ENCODE measurements around the gene DNAH17. TPM values are rescaled to one million over a fixed set of nuclear protein-coding genes. Genes with fewer than 3 reads are reported as not detected.
"Not testable (repeated sequence)": the region's sequence is repeated elsewhere in the genome, so short reads cannot be mapped to it uniquely, and the experiment has no call there.

DNAH17 gene
- total and polyA plus RNA-seq, 8 donors, result 0.64 to 7.2 (median 3.6) TPM

DNA sequence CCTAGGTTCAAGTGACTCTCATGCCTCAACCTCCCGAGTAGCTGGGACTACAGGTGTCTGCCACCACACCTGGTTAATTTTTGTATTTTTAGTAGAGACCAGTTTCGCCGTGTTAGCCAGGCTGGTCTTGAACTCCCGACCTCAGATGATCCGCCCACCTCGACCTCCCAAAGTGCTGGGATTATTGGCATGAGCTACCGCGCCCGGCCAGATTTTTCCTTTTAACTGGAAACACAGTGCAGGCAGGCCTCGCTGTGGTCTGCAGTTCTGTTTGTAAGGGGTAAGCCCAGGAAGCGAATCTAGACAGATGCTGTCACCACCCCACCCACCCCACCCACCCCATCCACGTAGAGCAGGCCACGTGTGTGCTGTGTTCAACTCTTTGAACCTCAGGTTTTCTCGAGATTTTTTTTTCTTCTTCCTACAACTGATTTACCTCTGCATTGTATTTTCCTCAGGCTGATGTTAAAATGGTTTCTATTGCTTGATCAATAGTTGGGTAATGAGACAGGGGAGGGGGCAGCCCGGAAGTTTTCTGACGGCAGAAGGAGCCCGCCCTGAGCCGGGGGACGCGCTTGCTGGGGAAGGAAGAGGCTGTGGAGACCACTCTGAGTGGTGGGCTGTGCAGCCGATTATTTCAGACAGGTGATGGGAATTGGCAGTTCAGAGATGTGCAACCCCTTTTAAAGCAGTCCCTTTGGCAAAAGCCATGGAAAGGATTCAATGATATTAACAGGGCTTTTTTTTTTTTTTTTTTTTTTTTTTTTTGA is 72.9 kb downstream of the DNAH17 start:
- no peaks in the 10 kb centered on the region for H3K4me1 ChIP-seq
- no peaks in the 10 kb centered on the region for H3K27me3 ChIP-seq
- H3K9me3 ChIP-seq, result no peaks in the 10 kb centered on the region
- no peak overlapping the region for H3K4me3 ChIP-seq
- no peak overlapping the region for H3K27ac ChIP-seq
- ATAC-seq (no peak), DNase-seq (peak in 1 of 4 donors; percentile 53)
- intact Hi-C loops (cut with DNase I), result no loop called here
- TF ChIP-seq, protein P1, sequence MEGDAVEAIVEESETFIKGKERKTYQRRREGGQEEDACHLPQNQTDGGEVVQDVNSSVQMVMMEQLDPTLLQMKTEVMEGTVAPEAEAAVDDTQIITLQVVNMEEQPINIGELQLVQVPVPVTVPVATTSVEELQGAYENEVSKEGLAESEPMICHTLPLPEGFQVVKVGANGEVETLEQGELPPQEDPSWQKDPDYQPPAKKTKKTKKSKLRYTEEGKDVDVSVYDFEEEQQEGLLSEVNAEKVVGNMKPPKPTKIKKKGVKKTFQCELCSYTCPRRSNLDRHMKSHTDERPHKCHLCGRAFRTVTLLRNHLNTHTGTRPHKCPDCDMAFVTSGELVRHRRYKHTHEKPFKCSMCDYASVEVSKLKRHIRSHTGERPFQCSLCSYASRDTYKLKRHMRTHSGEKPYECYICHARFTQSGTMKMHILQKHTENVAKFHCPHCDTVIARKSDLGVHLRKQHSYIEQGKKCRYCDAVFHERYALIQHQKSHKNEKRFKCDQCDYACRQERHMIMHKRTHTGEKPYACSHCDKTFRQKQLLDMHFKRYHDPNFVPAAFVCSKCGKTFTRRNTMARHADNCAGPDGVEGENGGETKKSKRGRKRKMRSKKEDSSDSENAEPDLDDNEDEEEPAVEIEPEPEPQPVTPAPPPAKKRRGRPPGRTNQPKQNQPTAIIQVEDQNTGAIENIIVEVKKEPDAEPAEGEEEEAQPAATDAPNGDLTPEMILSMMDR (IDR thresholded peaks at IDR 0.05), result no peak
- H3K36me3 ChIP-seq, result no peaks in the 10 kb centered on the region

DNA sequence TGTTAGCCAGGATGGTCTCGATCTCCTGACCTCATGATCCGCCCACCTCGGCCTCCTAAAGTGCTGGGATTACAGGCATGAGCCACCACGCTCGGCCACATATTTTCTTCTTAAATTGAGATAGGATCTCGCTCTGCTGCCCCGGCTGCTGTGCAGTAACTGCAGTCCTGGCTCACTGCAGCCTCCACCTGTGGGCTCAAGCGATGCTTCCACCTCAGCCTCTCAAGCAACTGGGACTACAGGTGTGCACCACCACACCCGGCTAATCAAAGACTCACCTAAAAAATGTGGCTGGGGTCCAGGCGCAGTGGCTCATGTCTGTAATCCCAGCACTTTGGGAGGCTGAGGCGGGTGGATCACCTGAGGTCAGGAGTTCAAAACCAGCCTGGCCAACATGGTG is 73.8 kb downstream of the DNAH17 start:
- H3K27ac ChIP-seq; H3K4me3 ChIP-seq; ATAC-seq; H3K4me1 ChIP-seq; intact Hi-C loops (cut with DNase I); H3K9me3 ChIP-seq; H3K36me3 ChIP-seq; H3K27me3 ChIP-seq: not testable (repeated sequence)
- peak in 1 of 4 donors; percentile 48 for DNase-seq

DNA sequence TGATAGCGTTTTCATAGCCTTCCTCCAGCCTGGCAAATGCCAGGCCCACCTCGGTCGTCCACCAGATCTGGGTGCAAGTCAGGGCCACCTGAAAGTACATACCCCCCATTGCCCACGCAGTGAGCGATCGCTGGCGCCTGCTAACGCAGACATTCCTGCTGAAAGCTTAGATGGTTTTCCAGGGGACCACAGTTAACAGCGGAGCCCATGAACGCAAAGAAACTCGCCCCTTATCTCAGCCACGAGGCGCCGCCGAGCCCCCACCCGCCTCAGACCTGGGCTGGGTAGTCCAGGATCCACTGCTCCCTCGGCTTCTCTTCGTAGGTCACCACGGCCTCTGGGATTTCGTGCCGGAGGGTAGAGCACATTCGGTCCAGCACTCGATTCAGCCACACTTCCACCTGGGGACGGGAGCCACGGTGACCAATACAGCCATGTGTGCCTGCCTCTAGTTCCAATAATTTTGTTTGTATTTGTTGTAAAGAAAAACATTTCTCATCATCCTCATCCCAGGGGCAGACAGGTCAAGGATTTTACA is 74.5 kb downstream of the DNAH17 start:
- no peaks in the 10 kb centered on the region for H3K4me1 ChIP-seq
- no peaks in the 10 kb centered on the region for H3K27me3 ChIP-seq
- H3K9me3 ChIP-seq, result no peaks in the 10 kb centered on the region
- TF ChIP-seq, protein P1 (IDR thresholded peaks at IDR 0.05), result no peak
- ATAC-seq (no peak), DNase-seq (no peak)
- intact Hi-C loops (cut with DNase I), result no loop called here
- no peaks in the 10 kb centered on the region for H3K36me3 ChIP-seq
- no peak overlapping the region for H3K4me3 ChIP-seq
- no peak overlapping the region for H3K27ac ChIP-seq

DNA sequence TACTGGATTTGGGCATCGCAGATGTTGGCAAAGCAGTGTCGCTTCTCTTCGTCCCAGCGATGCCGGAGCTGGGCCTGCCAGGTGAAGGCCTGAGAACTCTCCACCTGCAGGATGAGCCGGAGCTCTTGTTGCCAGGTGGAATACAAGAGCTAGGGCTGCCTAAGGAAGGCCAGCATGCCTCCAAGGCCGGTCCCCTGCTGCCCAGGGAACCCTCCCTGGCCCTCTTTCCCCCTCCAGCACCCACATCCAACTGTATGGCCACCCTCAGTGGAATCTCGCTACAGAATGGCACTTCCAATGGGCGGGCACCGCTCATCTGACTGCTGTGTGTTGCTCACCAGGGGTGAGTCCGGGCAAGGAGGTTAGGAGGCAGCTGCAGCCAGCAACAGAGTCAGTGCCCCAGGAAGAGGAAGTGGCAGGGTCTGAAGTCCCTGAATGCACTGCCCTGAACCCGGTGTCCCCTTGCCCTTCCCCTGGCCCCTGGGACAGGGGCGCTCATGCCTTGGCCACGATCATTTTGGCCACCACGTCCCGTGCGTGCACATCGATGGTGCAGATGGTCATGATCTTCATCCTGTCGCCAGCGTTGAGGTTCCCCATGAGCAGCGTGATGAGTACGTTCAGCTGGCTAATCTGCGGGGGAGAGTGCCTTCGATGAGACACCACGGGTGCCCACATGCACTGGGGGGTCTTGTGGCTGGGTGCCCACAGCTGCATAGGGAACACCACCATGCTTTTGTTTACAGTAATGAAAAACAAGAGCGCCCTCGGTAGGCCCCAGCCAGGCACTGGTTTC is 75.8 kb downstream of the DNAH17 start:
- Histone ChIP-seq H3K36me3 (no peaks in the 10 kb centered on the region), H3K9me3 (no peaks in the 10 kb centered on the region), H3K27ac (no peak overlapping the region), H3K4me1 (peaks cover 0 to 4% of the 10 kb centered on the region in 2 donors), H3K27me3 (no peaks in the 10 kb centered on the region), H3K4me3 (no peak overlapping the region)
- intact Hi-C loops (cut with DNase I), result no loop called here
- ATAC-seq (no peak), DNase-seq (no peak)
- TF ChIP-seq, protein P1 (IDR thresholded peaks at IDR 0.05), result no peak

DNA sequence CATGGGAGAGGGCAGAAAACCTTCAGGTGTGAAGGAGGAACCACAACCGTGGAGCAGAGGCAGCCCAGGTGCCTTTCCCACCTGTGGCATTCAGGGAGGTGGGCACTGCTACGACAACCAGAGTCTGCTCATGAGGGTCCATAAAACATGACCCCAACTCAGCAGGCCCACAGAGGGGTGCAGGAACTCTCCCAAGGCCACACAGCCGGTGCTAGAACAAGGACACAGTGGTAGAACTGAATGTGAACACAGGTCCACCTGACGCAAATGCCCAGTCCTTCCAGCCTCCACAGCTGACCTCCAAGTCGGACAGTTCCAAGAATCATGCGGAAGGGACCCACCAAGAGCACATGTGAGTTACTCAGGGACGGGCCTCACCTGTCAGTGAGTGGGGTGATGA is 76.4 kb downstream of the DNAH17 start:
- DNase-seq, result no peak
- Histone ChIP-seq H3K36me3 (no peaks in the 10 kb centered on the region), H3K4me1 (peaks cover 0 to 4% of the 10 kb centered on the region in 2 donors), H3K4me3 (no peak overlapping the region), H3K27me3 (no peaks in the 10 kb centered on the region), H3K27ac (no peak overlapping the region), H3K9me3 (no peaks in the 10 kb centered on the region)
- intact Hi-C loops (cut with DNase I), result no loop called here
- no peak for ATAC-seq
- TF ChIP-seq, protein P1 (IDR thresholded peaks at IDR 0.05), result no peak
